GM19467 (cell line): ENCODE results near the gene CBR3.
"Not testable (repeated sequence)": the region's sequence is repeated elsewhere in the genome, so short reads cannot be mapped to it uniquely, and the experiment has no call there.

Experiments used
- ATAC-seq: cut with Tn5 transposase; IDR thresholded peaks from one replicate; pipeline ENCODE4 v1.9.1; 2021; ENCODE audit warnings: mild to moderate bottlenecking, moderate library complexity; ENCODE audit not compliant: unreplicated experiment

Gene CBR3

GRCh38 chr21:36134803-36135390 is at the start of gene CBR3:
Gene CBR3 (plus strand): TSS chr21:36135079. CDS start chr21:36135193, 114 bp downstream.
- ATAC-seq, result no peak

GRCh38 chr21:36087362-36088138 is 47.3 kb upstream of the CBR3 start:
- ATAC-seq, result no peak

- no peak for ATAC-seq
These were observed 44.9 kb upstream of the CBR3 start for GRCh38 chr21:36089946-36090345.

GRCh38 chr21:36092681-36093080 is 42.2 kb upstream of the CBR3 start:
- ATAC-seq, result no peak

GRCh38 chr21:36093512-36093911 is 41.4 kb upstream of the CBR3 start:
- no peak for ATAC-seq

- no peak for ATAC-seq
These were observed 38.2 kb upstream of the CBR3 start for GRCh38 chr21:36096398-36097290.

- peak; percentile 54 for ATAC-seq
These were observed 37.3 kb upstream of the CBR3 start for GRCh38 chr21:36097427-36098181.

- ATAC-seq, result no peak
These were observed 36.7 kb upstream of the CBR3 start for GRCh38 chr21:36098182-36098532.

GRCh38 chr21:36099000-36099399 is 35.9 kb upstream of the CBR3 start:
- ATAC-seq, result no peak

GRCh38 chr21:36099695-36100211 is 35.1 kb upstream of the CBR3 start:
- not testable (repeated sequence) for ATAC-seq

- no peak for ATAC-seq
These were observed 33.8 kb upstream of the CBR3 start for GRCh38 chr21:36100971-36101641.

GRCh38 chr21:36103434-36103833 is 31.4 kb upstream of the CBR3 start:
- ATAC-seq, result no peak

GRCh38 chr21:36104317-36105300 is 30.3 kb upstream of the CBR3 start:
- no peak for ATAC-seq

GRCh38 chr21:36105327-36105842 is 29.5 kb upstream of the CBR3 start:
- no peak for ATAC-seq

- no peak for ATAC-seq
These were observed 25.0 kb upstream of the CBR3 start for GRCh38 chr21:36109868-36110267.

GRCh38 chr21:36111238-36111637 is 23.6 kb upstream of the CBR3 start:
- no peak for ATAC-seq

- no peak for ATAC-seq
These were observed 21.0 kb upstream of the CBR3 start for GRCh38 chr21:36113647-36114428.

GRCh38 chr21:36115138-36115730 is 19.6 kb upstream of the CBR3 start:
- ATAC-seq, result no peak
